ENCODE data around the gene MFF. TPM values are rescaled to one million over a fixed set of nuclear protein-coding genes. Genes with fewer than 3 reads are reported as not detected.

Gene MFF
- total and polyA plus RNA-seq, 10 of the 15 experiments (the other 5 are each of a cell fraction or from before 2014, with no cell fraction given), result 19.6 to 131 (median 106) TPM

GRCh38 chr2:227402321-227402720 lies 77.3 kb downstream of the MFF start:
- ChIA-PET POLR2A (interaction anchor here (1.0 kb wide), 1 partner anchor 62 kb away, joined by 3 read pairs; no protein-coding TSS in a partner anchor), CTCF (interaction anchor here (0.5 to 1.5 kb wide), 6 partner anchors 17 to 363 kb away, joined by 3 to 5 read pairs (median 3); no protein-coding TSS in a partner anchor), SMC1A (ENCODE audit: uncharacterized antibody, unreplicated experiment) (interaction anchor here (0.6 to 4.2 kb wide), 9 partner anchors 8 to 248 kb away, joined by 3 to 14 read pairs (median 3); partner anchors contain the start of gene AGFG1), RAD21 (ENCODE audit: unreplicated experiment) (interaction anchor here (0.7 to 1.2 kb wide), 2 partner anchors 8 to 363 kb away, joined by 3 to 4 read pairs; no protein-coding TSS in a partner anchor)
- Histone ChIP-seq H3K4me3 (no peak overlapping the region), H3K27ac (ENCODE audit: control insufficient read depth, insufficient read depth) (no peak overlapping the region), H2AFZ (ENCODE audit: control insufficient read depth, low read depth, low read length) (no peak overlapping the region), H3K9ac (ENCODE audit: control insufficient read depth, insufficient read depth, low read length) (no peak overlapping the region), H3K4me2 (ENCODE audit: control insufficient read depth, insufficient read depth) (no peak overlapping the region), H3K9me3 (replicated peaks; ENCODE audit: control insufficient read depth, insufficient read depth, low read length) (no peaks in the 10 kb centered on the region), H3K36me3 (ENCODE audit: control insufficient read depth in 2 of 2, insufficient read depth in 2 of 2, low read length in 1 of 2) (no peaks in the 10 kb centered on the region), H3K27me3 (replicated peaks in 1 of 2; ENCODE audit: control insufficient read depth in 2 of 2, insufficient read depth in 2 of 2, low read length in 1 of 2) (no peaks in the 10 kb centered on the region), H3K4me1 (ENCODE audit: control insufficient read depth, insufficient read depth, low read length) (peaks cover 6% of the 10 kb centered on the region), H3K79me2 (ENCODE audit: control insufficient read depth, insufficient read depth, low read length) (no peaks in the 10 kb centered on the region), H4K20me1 (ENCODE audit: control insufficient read depth, insufficient read depth) (no peaks in the 10 kb centered on the region)
- DNase-seq (ENCODE audit: low read depth, low spot score), result no peak
- FAIRE-seq, result no peak
- in situ Hi-C loops (cut with MboI) (loop anchor here (10.0 kb wide), 1 partner anchor 362 kb away; no protein-coding TSS in a partner anchor), intact Hi-C loops (cut with micrococcal nuclease; ENCODE audit: unreplicated experiment) (loop anchor here (10.0 kb wide), 2 partner anchors 268 to 452 kb away; no protein-coding TSS in a partner anchor)
- BruUV-seq (replicated peaks), result no TSS peak
- no peak for ATAC-seq
- no peak for TF ChIP-seq SRF (IDR thresholded peaks at IDR 0.05; ENCODE audit: low read depth in 2 of 2, low read length in 2 of 2)
- TF ChIP-seq TAF1 (IDR thresholded peaks at IDR 0.05; ENCODE audit: borderline replicate concordance, low read depth, low read length), result no peak
- no peak for TF ChIP-seq IRF5 (IDR thresholded peaks at IDR 0.05; ENCODE audit: borderline replicate concordance)
- TF ChIP-seq, protein P1, sequence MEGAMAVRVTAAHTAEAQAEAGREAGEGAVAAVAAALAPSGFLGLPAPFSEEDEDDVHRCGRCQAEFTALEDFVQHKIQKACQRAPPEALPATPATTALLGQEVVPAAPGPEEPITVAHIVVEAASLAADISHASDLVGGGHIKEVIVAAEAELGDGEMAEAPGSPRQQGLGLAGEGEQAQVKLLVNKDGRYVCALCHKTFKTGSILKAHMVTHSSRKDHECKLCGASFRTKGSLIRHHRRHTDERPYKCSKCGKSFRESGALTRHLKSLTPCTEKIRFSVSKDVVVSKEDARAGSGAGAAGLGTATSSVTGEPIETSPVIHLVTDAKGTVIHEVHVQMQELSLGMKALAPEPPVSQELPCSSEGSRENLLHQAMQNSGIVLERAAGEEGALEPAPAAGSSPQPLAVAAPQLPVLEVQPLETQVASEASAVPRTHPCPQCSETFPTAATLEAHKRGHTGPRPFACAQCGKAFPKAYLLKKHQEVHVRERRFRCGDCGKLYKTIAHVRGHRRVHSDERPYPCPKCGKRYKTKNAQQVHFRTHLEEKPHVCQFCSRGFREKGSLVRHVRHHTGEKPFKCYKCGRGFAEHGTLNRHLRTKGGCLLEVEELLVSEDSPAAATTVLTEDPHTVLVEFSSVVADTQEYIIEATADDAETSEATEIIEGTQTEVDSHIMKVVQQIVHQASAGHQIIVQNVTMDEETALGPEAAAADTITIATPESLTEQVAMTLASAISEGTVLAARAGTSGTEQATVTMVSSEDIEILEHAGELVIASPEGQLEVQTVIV (IDR thresholded peaks at IDR 0.05; ENCODE audit: borderline replicate concordance, partially characterized antibody), result no peak
- no peak for TF ChIP-seq ZNF217 (IDR thresholded peaks at IDR 0.05)
- no peak for TF ChIP-seq HDAC6 (IDR thresholded peaks at IDR 0.05; ENCODE audit: unreplicated experiment)
